Measurements from ENCODE around the gene CLDND2.

The CLDND2 gene

GRCh38 chr19:51346742-51347141 lies 22.1 kb downstream of the CLDND2 start:
- TF ChIP-seq FOXA1 (IDR thresholded peaks at IDR 0.05): no peak
- TF ChIP-seq FOXM1 (IDR thresholded peaks at IDR 0.05; ENCODE audit: borderline replicate concordance): no peak
- no peak for TF ChIP-seq SP1 (IDR thresholded peaks at IDR 0.05)
- TF ChIP-seq TARDBP (IDR thresholded peaks at IDR 0.05): no peak
- TF ChIP-seq SUZ12 (IDR thresholded peaks at IDR 0.05): no peak
- no peak for TF ChIP-seq HDGF (IDR thresholded peaks at IDR 0.05; ENCODE audit: borderline replicate concordance)
- no peak for TF ChIP-seq PKNOX1 (IDR thresholded peaks at IDR 0.05)
- no peak for TF ChIP-seq ZNF384 (IDR thresholded peaks at IDR 0.05)
- TF ChIP-seq L3MBTL2 (conservative IDR thresholded peaks at IDR 0.05): no peak
- no peak for TF ChIP-seq NFRKB (IDR thresholded peaks at IDR 0.05)
- TF ChIP-seq BHLHE40 (IDR thresholded peaks at IDR 0.05; ENCODE audit: borderline replicate concordance): no peak
- CTCF ChIA-PET: no interaction called here
- POLR2A ChIA-PET: no interaction called here
- DNase-seq (ENCODE audit: extremely low spot score): no peak

GRCh38 chr19:51345076-51345620 lies 23.7 kb downstream of the CLDND2 start:
- ChIA-PET POLR2A (no interaction called here), CTCF (no interaction called here)
- no peak for DNase-seq (ENCODE audit: extremely low spot score)
- no peak for TF ChIP-seq PKNOX1 (IDR thresholded peaks at IDR 0.05)
- no peak for TF ChIP-seq FOXK2 (IDR thresholded peaks at IDR 0.05)
- TF ChIP-seq LEF1 (IDR thresholded peaks at IDR 0.05; ENCODE audit: borderline replicate concordance): no peak
- no peak for TF ChIP-seq SUZ12 (IDR thresholded peaks at IDR 0.05)

GRCh38 chr19:51342631-51343569 lies 25.9 kb downstream of the CLDND2 start:
- TF ChIP-seq L3MBTL2 (conservative IDR thresholded peaks at IDR 0.05) (no peak), BHLHE40 (IDR thresholded peaks at IDR 0.05; ENCODE audit: borderline replicate concordance) (no peak), SUZ12 (IDR thresholded peaks at IDR 0.05) (no peak), TARDBP (IDR thresholded peaks at IDR 0.05) (no peak), ARNT (IDR thresholded peaks at IDR 0.05) (no peak), NFRKB (IDR thresholded peaks at IDR 0.05) (no peak)
- CTCF ChIA-PET: no interaction called here
- DNase-seq (ENCODE audit: extremely low spot score): no peak
- POLR2A ChIA-PET: interaction anchor here (1.1 to 5.9 kb wide), 5 partner anchors 11 to 52 kb away, joined by 3 to 40 read pairs (median 5); partner anchors contain the start of gene ETFB

GRCh38 chr19:51341976-51342580 lies 26.7 kb downstream of the CLDND2 start, which contains the start of gene VSIG10L:
VSIG10L (minus strand) TSS chr19:51342139; CDS start chr19:51342124, 15 bp downstream.
- CTCF ChIA-PET: no interaction called here
- POLR2A ChIA-PET: interaction anchor here (1.1 to 5.9 kb wide), 4 partner anchors 12 to 53 kb away, joined by 3 to 40 read pairs (median 10); partner anchors contain the start of gene ETFB
- DNase-seq (ENCODE audit: extremely low spot score): no peak
- TF ChIP-seq FOXA1 (IDR thresholded peaks at IDR 0.05): no peak

GRCh38 chr19:51341066-51341465 lies 27.7 kb downstream of the CLDND2 start:
- CTCF ChIA-PET: no interaction called here
- POLR2A ChIA-PET: interaction anchor here (0.8 to 5.9 kb wide), 4 partner anchors 9 to 53 kb away, joined by 3 to 40 read pairs (median 12); partner anchors contain the start of gene ETFB
- TF ChIP-seq LEF1 (IDR thresholded peaks at IDR 0.05; ENCODE audit: borderline replicate concordance) (no peak), CTBP1 (IDR thresholded peaks at IDR 0.05; ENCODE audit: borderline replicate concordance) (no peak), ARNT (IDR thresholded peaks at IDR 0.05) (no peak), ZNF384 (IDR thresholded peaks at IDR 0.05) (no peak), TARDBP (IDR thresholded peaks at IDR 0.05) (no peak), SUZ12 (IDR thresholded peaks at IDR 0.05) (no peak), FOXM1 (IDR thresholded peaks at IDR 0.05; ENCODE audit: borderline replicate concordance) (no peak), NFRKB (IDR thresholded peaks at IDR 0.05) (no peak), FOXK2 (IDR thresholded peaks at IDR 0.05) (no peak), ELF4 (IDR thresholded peaks at IDR 0.05) (no peak), HDGF (IDR thresholded peaks at IDR 0.05; ENCODE audit: borderline replicate concordance) (no peak), PKNOX1 (IDR thresholded peaks at IDR 0.05) (no peak), L3MBTL2 (conservative IDR thresholded peaks at IDR 0.05) (no peak), FOXA1 (IDR thresholded peaks at IDR 0.05) (no peak), SP1 (IDR thresholded peaks at IDR 0.05) (no peak), BHLHE40 (IDR thresholded peaks at IDR 0.05; ENCODE audit: borderline replicate concordance) (no peak)
- no peak for DNase-seq (ENCODE audit: extremely low spot score)
